Globus pallidus (tissue), 1 donor: ENCODE measurements around the gene C5.
"Not testable (repeated sequence)": the region's sequence is repeated elsewhere in the genome, so short reads cannot be mapped to it uniquely, and the experiment has no call there.

Experiments used
- DNase-seq: peaks from one replicate; pipeline ENCODE4 v3.0.0-alpha.2; 2015; ENCODE audit warnings: low spot score

The C5 gene

DNA sequence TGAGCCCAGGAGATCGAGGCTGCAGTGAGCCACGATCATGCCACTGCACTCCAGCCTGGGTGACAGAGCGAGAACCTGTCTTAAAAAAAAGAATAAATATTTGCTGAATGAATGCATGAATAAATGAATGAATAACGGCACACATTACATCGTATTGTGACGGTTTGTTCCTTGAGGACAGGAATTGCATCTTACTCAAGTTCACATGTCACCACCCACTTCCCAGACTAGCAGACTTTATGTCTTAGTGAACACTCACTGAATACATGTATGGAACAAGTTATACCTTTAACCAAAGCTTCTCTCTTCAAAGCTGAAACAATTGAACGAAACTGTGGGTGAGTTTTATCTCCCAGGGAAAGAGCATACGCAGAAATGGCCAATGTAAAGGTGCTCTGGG is 70.3 kb downstream of the C5 start:
- no peak for DNase-seq

DNA sequence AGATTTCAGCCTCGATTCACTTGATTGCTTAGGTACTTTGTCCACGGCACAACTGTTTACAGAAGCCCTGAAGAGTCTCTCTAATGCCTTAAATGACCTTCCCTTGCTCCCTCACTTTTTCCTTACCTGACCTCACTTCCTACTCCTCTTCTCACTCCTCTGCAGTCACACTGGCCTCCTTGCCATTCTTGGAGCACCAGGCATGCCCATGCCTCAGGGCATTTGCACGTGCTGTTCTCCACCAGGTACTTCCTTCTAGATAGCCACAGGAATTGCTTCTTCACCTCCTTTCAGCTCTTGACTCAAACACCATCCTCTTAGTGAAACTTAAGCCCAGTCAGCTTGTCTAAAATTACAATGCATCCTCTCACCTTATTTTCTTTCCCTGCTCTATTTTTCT is 71.1 kb downstream of the C5 start:
- no peak for DNase-seq

DNA sequence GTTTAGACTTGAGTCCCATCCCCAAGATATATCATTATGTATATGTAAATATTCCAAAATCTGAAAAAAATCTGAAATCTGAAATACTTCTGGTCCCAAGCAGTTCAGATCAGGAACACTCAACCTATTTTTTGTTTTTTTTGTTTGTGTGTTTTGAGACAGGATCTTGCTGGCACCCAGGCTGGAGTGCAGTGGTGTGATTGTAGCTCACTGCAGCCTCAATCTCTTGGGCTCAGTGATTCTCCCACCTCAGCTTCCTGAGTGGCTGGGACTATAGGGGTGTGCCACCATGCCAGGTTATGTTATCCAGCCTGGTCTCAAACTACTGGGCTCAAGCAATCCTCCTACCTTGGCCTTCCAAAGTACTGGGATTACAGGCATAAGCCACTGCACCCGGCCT is 72.8 kb downstream of the C5 start:
- DNase-seq: no peak

DNA sequence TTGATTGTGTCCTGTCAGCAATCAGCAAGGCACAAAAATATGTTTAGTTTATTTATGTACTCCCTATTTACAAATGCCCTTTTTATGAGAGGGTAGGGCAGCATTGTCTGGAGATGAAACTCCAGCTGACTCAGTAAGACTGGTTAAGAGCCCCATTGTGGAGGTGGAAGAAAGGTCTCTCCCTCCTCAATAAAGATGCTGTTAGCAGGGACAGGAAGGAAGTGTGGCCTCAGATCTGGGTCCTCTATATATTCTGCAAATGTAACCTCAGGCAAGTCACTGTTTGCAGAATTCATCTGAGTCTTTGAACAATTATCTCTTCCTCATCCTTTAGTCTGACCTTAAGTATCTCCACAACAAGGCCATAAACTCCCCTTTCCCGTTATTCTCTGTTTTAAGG is 75.2 kb downstream of the C5 start:
- DNase-seq: no peak

DNA sequence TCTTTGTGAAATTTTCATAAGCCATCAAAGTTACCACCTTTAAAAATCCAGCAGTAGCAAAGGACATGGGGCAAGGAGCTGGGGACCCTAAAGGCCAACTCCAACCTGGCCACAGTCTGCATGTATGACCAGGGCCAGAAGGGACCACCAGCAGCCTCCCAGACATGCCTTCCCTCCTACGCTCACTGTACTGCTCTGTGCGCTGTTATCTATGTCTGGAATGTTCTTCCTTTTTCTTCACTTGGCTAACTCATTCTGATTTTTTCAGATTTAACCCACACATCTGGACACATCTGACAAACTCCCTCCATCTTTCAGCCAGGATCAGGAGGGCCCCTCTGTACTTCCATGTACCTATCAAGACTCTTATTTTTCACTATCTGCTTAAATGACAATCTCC is 75.9 kb downstream of the C5 start:
- no peak for DNase-seq

DNA sequence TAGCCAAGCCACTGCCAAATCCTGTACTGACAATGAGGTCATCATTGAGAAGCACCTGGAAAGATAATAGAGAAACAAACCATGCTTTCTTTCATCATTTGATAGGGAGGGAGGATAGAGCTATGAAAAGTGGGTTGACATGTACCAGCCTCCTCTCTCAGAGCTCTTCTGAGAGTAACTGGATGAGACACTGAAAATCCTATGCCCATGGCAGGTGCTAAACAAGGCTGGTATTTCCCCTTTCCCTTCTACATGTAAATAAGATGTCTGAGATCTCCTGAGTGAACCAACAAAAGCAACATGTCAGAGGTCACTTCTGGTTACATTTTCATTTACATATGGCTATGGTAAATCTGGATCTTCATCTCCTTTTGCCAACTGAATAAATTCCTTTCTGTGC is 78.1 kb downstream of the C5 start:
- no peak for DNase-seq

DNA sequence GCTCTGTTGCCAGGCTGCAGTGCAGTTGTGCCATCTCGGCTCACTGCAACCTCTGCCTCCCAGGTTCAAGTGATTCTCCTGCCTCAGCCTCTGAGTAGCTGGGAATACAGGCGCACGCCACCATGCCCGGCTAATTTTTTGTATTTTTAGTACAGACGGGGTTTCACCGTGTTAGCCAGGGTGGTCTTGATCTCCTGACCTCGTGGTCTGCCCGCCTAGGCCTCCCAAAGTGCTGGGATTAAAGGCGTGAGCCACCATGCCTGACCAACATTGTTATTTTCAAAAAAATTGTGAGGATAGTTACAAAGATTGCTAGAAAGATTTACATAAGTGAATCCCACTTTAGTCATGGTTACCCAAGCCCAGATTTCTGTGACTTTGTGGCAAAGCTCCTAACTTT is 78.6 kb downstream of the C5 start:
- DNase-seq: not testable (repeated sequence)

DNA sequence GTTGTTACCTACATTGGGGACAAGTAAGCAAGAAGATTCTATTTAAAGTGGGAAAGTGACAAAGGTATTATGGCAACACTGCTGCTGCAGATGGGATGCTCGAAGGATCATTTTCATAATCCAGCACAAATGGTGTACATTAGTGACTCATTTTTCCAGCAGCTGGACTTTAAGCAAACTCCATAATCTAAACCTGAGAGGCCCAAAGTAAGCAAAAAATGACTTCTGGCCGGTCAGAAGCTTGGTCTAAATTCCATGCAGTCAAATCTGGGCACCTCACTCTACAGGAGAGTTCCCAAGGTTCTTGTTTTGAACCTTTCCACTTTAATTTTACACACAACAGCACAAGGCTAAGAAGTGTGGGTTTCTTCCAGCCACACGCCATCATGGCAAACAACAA is 79.8 kb downstream of the C5 start:
- DNase-seq: no peak

DNA sequence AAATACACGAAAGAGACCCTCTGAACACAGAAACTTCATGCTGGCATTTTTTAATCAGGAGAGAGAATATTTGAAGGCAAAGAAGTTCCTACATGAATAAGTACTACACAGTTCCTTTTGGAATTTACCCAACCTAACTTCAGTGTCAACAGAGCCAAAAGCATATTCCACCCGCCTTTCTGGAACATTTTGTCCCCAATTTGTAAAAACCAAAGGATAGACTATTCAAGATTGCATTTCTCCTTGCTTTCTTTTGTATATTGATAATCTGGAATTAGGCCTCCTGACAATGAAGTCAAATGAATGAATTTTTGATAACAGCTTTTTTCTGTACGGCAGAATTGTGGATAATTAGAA is 84.1 kb downstream of the C5 start:
- DNase-seq: no peak

DNA sequence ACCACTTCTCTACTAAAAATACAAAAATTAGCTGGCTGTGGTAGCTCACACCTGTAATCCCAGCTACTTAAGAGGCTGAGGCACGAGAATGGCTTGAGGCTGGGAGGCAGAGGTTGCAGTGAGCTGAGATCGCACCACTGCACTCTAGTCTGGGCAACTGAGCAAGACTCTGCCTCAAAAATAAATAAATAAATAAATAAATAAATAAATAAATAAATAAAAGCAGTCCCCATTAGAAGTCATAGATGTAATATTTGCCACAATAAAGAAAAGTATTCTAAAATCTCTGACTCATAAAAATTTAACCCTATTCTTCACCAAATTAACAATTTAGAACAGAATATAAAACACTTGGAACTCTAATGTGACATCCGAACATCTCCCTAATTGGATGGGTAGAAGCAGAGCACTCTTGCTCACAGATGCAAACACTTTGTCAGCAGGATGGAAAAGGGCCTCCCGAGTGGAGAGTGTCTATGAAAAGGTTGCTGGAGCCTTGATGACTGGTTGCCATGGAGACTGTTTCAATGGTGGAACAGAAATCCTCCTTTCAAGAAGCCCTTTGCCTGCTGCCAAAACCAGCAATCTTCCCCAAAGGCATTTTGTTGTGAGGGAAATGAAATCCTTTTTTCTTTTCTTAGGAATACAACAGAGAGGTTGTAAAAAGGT is 84.6 kb downstream of the C5 start:
- peak; percentile 54 for DNase-seq

DNA sequence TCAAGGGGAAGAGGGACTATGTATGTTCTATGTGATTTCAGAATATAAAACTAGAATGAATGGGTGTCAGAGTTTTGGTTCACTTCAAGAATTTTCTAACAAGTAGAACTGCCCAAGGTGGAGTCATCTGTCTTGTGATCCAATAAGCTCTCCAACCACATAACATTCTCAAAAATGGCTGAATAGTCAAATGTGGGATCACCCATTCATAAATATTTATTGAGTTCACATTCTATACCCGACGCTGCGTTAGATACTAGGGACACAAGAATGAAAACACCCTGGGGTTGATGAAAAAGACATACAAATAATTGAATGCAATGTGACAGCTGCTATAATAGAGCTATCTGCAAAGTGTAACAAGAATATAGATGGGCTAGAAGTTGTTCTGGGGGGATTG is 88.1 kb downstream of the C5 start:
- DNase-seq: no peak

DNA sequence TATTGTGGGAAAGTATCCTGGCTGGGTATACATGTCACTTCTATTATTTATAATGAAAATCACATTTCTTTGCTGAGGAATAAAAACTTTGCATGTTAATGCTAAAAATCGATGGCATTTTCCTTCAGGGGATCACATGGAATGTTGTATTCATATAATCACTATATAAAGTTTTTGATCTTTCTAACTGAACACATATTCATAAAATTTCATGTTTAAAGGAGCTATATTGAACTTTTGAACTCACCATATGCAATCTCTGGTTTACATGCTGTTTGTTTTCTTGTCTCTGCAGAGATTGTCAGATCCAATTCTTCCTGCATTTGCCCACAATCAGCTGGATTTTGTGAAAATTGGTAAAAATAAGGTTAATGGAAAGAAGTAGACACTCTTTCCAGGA is 90.1 kb downstream of the C5 start:
- no peak for DNase-seq

DNA sequence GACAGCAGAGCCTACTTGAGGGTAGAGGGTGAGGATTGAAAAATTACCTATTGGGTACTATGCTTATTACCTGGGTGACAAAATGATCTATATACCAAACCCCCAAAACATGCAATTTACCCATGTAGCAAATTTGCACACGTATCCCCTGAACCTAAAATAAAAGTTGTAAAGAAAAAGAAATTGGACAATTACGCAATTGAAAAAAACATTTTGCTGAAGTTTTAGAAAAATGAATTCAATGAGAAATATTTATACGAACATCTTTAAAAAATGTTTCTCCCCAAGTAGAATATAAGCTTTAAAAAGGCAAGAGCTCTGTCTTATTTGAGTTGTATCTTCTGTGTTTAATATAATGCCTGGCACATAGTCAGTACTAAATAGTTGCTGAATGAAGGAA is 93.2 kb downstream of the C5 start:
- DNase-seq: no peak

DNA sequence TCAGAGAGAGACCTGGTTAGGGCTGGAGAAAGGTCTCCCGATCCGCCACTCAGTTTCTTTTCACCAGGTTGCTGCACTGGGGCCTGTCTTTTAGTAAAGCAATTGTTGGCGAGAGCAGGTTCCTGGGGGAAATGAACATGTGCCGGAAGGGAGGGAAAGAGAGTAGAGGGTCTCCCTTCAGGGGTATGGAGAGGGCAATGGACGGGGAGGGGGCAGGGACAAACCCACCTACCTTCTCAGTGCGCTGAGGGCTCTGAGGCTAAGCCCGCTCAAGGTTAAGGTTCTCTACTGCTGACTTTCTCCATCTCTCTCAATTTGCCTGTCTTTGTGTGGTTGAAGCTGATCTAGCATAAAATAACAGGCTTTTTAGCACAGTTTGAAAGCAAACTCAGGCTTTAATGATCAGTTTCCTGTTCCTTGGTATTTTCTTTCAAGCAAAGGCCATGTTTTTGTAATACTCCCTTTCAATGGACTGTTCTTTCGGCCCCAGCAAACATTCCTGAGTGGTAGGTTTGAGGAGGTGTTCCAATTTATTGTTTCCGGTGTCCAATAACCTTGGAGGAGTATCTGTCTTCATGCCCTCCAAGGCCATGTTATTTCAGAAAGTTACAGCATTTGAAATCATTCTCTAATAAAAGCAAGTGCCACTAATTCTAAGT is 98.0 kb downstream of the C5 start:
- DNase-seq: no peak

DNA sequence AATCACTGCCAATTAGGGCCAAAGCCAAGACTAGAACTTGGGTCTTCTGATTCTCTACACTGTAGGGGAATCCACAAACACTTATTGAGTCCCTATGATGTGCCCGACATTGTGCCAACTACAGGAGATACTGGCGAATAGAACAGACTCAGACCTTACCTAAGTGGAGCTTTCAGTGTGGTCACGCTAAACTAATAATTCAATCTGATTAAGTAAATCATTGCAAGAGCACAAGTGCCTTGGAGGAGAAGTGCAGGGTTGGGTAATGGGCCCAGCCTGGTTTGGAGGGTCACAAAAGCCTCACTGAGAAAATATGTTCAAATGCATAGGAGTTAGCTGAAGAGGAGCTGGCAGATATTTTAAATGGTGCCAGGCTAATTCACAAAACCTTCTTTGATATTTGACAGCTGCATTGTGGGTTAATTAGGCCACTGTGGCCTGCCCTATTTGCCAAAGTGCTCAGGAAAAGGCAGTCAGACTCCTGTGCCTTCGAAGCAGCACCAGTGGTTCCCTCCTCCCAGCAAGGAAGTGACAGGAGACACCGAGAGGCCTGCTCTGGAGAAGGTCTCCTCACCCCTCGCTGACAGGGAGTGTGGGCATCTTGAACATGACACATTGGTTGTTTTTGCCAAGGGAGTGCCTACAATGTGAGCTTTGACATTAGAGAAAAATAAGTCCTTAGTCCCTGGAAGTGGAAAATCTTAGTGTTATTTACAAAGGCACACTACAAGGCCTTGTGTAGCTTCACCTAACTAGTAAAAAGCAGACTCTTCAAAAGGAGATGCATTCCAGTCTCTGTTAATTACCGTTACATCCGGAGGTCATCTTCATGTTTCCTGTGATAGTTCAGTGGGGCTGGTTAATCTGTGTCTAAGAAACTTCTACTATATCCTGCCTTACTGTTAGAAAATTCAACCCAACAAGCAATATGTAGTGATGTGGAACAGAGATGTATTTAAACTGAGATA is 99.4 kb downstream of the C5 start:
- DNase-seq: no peak

DNA sequence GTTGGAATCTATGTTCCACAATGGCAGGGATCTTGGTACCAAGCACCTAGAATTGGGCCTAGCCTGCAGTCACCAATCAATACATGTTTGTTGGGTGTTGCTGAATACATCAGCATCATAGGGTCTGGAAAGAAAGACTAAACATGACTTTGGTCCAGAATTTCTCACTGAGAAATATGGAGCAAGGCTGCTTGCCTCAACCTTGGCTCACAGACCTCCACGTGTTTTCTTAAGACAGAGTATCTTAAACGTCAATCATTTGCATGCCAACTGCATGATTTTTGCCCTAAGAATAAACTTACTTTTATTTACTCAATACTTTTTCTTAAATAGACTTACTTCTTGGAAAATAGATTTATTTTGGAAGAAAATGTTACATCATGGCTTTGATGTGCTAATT is 100.8 kb downstream of the C5 start:
- no peak for DNase-seq

DNA sequence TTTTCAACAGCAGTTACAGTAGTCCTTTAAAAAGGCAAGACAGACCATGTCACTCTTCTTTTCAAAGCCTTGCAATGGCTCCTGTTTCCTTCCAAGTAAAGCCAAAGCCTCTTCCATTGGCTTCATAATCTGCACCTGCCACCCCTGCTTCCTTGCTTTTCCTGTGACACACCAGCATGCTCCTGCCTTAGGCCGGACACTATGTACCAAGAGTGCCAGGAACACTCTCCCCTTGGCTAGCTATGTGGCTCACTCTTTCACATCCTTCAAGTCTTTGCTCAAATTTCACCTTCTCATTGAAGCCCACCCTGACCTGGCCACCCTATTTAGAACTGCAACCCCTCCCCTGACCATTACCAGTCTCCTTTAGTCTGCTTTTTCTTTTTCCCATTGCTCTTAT is 101.3 kb downstream of the C5 start:
- DNase-seq: no peak

DNA sequence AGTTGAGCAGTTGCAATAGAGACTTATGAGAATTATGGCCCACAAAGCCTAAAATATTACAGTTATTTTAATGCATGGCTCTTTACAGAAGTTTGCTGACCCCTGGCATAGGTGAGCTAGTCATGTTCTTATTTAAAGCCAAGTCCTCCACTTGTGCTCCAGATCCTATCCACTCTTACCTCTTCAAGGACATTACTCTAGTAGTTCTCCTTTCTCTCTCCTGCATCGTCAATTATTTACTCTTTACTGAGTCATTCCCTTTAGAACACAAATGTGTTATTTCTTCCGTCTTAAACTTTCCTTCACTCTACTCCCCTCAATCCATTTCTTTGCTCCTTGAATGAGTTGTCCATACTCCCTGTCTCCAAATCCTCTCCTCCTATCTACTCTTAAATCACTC is 102.9 kb downstream of the C5 start:
- no peak for DNase-seq

DNA sequence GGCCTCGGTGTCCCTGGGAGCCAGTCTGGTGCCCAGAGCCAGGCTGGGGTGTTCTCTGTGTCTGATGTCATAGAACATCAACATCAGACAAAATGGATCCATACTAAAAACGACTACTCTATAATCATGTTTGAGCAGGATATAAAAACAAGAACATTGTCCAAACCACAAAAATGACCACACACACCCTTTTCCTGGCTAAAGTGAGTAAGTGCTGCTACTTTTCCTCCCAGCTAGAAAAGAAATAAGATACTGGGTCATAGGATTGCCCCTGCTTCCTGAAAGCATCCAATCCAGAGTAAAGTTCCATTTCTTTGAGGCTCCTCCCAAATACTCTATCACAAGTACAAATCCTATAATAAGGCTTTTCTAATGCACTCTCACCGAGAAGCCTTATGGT is 103.8 kb downstream of the C5 start:
- DNase-seq: no peak

DNA sequence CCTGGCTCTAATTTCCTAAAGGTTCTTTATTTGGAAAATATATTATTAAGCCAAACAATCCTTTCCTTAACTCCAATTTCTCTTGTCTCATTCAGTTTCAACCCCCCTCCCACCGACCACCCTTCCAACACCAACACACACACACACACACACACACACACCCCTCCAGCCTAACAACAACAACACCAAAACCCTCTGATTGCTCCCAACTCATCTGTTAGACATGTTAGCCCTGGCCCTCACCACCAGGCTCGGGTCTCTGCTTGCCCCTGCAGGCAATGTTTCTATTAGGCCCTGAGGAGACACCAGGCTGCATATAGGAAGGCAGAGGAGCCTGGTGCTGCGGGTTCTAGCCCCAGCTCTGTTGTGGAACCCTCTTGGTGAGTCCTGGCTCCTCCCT is 105.1 kb downstream of the C5 start:
- DNase-seq: no peak

DNA sequence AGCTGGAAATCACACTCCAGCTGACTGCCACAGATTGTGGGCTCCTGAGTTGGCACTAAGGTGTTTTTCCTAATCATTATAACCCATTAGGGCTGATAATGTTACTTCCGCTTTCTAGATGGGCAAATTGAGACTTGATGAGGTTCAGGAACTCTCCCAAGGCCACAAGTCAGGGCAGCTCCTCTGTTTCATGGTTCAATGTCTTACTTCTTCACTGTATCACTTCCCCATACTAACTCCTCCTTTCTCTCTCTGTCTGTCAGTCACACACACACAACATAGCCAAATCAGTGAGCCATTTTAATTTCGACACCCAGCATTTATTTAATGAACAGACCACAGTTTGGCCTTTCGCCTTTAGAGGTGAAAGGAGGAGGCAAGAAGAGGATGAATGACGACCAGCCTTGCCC is 105.6 kb downstream of the C5 start:
- no peak for DNase-seq

DNA sequence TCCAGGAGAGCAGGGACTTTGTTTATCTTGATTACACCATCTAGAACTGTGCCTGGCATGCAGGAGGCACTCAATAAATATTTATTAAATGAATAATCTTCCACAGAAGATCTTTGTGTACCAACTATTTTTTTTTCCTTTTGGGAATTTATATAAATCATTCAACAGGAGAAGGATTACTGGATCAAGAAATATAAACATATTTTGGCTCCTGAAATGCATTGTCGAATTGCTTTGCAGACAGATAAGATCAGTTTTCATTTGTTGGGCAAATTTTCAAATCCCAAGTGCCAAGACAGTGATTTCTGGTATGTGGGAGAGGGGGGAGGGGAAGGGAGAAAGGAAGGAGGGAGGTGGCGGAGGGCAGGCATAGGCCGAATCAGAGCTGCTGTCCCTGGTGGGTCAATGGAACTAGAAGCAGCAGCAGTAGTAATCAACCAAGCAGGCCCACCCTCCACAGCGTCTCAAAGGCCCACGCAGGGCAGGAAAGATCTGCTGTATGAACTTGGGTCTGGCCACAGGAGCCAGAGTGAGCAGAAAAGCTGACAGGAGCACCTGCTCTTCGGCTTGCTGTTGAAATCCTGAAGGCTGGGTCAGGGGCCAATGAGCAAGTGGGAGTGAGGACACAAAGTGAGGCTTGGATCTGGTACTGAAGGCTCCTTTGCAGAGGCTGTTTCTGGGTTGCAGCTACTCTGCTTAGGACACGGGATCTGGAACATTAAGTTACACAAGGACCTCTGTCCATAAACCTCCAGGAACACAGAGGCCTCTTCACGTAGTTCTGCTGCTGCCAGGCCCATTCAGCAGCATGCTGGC is 107.7 kb downstream of the C5 start:
- DNase-seq: no peak
